ENCODE measurements around the gene PACSIN1. TPM values are rescaled to one million over a fixed set of nuclear protein-coding genes. Genes with fewer than 3 reads are reported as not detected.
A peak's percentile ranks its signal among the peaks of the same experiment; 100 is the strongest.

Gene PACSIN1
- total RNA-seq, 1 experiment from 2014 or later: 7.0 TPM

DNA sequence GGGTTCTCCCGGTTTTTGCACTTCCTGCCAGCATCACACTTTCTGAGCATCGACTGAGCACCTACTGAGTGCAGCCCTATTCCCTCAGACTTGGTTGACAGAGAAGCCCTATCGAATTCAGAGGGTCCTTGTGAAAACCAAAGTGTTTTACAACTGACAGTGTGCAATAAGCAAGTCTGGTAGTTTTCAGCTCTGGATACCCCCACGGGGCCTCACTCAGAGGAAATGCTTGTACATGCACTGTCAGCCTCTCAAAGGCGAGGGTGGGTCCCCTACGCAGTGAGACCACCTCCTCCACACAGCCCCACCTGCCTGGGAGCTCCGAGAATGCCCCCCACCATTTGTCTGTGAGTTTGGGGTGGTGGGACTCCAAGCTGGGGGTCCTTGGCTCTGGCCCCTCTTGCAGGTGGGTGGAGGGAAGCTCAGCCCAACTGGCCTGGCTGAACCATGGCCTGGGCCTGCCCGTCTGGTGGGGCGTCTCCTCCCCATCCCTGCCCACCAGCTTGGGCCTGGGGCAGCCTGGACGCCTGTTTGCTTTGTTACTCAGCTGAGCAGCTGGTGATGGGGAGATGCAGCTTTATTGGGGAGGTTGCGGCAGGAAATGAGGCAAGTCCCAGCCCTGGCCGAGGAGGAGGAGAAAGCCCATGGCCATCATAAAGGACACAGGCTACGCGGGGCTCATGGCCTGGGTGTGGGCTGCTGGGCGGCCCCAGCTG is 88.6 kb downstream of the PACSIN1 start:
- no peaks in the 10 kb centered on the region for H3K79me2 ChIP-seq (ENCODE audit: insufficient read depth, low read length)
- H2BK20ac ChIP-seq (ENCODE audit: low read depth, low read length, poor library complexity, severe bottlenecking): no peak overlapping the region
- H3K14ac ChIP-seq (ENCODE audit: insufficient read depth, low read length): no peak overlapping the region
- Mint-ChIP-seq H3K9me3 (no peaks in the 10 kb centered on the region; a peak in 1 of 5 replicates), H3K27me3 (ENCODE audit: low read depth) (peaks cover 1% of the 10 kb centered on the region), H3K4me3 (no peak overlapping the region), H3K36me3 (ENCODE audit: insufficient read depth in 1 of 3, low read depth in 3 of 3) (no peaks in the 10 kb centered on the region), H3K4me1 (peaks cover 10 to 25% of the 10 kb centered on the region in 2 experiments), H3K27ac (0 out of 7 replicates have a peak overlapping the region, but pooled peaks of 1 of the 3 experiments have one; percentile 5)
- no peak overlapping the region for H3K23ac ChIP-seq (ENCODE audit: insufficient read length, low read depth, low read length)
- H2AK5ac ChIP-seq (ENCODE audit: insufficient read length, low read length): no peak overlapping the region
- no peak overlapping the region for H3K4ac ChIP-seq (ENCODE audit: low read depth, low read length)
- no peak for DNase-seq
- no peak overlapping the region for H2BK120ac ChIP-seq (ENCODE audit: low read depth, low read length, poor library complexity, severe bottlenecking)
- H3K27me3 ChIP-seq (ENCODE audit: insufficient read depth, low read length): no peaks in the 10 kb centered on the region
- no peak overlapping the region for H2BK12ac ChIP-seq (ENCODE audit: insufficient read length, low read depth, low read length)
- no peaks in the 10 kb centered on the region for H4K20me1 ChIP-seq (ENCODE audit: control insufficient read depth, insufficient read depth, insufficient read length)
- no peak overlapping the region for H3K4me2 ChIP-seq (ENCODE audit: insufficient read depth, insufficient read length, low read length)
- H2BK5ac ChIP-seq (ENCODE audit: insufficient read length, low read length): no peak overlapping the region
- H3K56ac ChIP-seq (ENCODE audit: insufficient read length, low read depth, low read length): no peak overlapping the region
- no peaks in the 10 kb centered on the region for H3K79me1 ChIP-seq (ENCODE audit: insufficient read depth, low read depth, low read length, poor library complexity, severe bottlenecking)
- no peaks in the 10 kb centered on the region for H3K9me3 ChIP-seq (ENCODE audit: control insufficient read depth, low read depth, low read length)
- no peaks in the 10 kb centered on the region for H3K23me2 ChIP-seq (ENCODE audit: insufficient read length, low read depth, low read length, poor library complexity, severe bottlenecking)
- H3K4me1 ChIP-seq (ENCODE audit: insufficient read depth, low read length): no peaks in the 10 kb centered on the region
- no peak overlapping the region for H3K27ac ChIP-seq (ENCODE audit: insufficient read length, low read depth, low read length)
- H2BK15ac ChIP-seq (ENCODE audit: low read depth, low read length): no peak overlapping the region
- H4K5ac ChIP-seq (ENCODE audit: insufficient read length, low read depth, low read length): no peak overlapping the region
- H3K9ac ChIP-seq (ENCODE audit: extremely low read depth, insufficient read length, low read length): no peak overlapping the region
- no peak overlapping the region for H3T11ph ChIP-seq (ENCODE audit: low read length)
- TF ChIP-seq, protein P1, sequence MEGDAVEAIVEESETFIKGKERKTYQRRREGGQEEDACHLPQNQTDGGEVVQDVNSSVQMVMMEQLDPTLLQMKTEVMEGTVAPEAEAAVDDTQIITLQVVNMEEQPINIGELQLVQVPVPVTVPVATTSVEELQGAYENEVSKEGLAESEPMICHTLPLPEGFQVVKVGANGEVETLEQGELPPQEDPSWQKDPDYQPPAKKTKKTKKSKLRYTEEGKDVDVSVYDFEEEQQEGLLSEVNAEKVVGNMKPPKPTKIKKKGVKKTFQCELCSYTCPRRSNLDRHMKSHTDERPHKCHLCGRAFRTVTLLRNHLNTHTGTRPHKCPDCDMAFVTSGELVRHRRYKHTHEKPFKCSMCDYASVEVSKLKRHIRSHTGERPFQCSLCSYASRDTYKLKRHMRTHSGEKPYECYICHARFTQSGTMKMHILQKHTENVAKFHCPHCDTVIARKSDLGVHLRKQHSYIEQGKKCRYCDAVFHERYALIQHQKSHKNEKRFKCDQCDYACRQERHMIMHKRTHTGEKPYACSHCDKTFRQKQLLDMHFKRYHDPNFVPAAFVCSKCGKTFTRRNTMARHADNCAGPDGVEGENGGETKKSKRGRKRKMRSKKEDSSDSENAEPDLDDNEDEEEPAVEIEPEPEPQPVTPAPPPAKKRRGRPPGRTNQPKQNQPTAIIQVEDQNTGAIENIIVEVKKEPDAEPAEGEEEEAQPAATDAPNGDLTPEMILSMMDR (conservative IDR thresholded peaks at IDR 0.05): no peak
- H4K91ac ChIP-seq (ENCODE audit: insufficient read length, low read depth, low read length): no peak overlapping the region
- no peak overlapping the region for H4K8ac ChIP-seq (replicated peaks; ENCODE audit: insufficient read length, low read depth, low read length)
- no CpG with 5 or more reads among the region's 15 CpGs for WGBS (ENCODE audit: extremely low coverage, insufficient read length, low lambda C conversion rate)
- no peak overlapping the region for H2AFZ ChIP-seq (ENCODE audit: low read length)
- no peak overlapping the region for H3K18ac ChIP-seq (ENCODE audit: insufficient read length, low read depth, low read length)
